ENCODE data around the gene EIF4ENIF1.

DNA sequence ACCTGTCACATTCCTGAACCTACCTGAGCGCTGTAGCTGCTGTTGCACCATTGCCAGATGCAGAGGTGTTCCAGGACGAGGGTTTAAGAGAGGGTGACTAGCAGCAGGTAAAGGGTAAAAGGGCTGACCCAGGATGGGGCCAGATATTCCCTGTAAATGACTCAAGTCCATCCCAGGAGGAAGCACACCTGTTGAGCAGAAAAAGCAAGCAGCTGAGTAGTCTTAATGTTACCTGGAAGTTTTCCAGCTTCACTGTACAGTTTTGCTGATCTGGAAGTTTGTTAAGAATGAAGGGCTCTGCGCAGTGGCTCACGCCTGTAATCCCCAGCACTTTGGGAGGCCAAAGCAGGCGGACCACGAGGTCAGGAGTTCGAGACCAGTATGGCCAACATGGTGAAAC lies 49.0 kb downstream of the EIF4ENIF1 start:
- TF ChIP-seq POLR2A (IDR thresholded peaks at IDR 0.05; ENCODE audit: low read depth, low read length), result no peak
- TF ChIP-seq, protein P1, sequence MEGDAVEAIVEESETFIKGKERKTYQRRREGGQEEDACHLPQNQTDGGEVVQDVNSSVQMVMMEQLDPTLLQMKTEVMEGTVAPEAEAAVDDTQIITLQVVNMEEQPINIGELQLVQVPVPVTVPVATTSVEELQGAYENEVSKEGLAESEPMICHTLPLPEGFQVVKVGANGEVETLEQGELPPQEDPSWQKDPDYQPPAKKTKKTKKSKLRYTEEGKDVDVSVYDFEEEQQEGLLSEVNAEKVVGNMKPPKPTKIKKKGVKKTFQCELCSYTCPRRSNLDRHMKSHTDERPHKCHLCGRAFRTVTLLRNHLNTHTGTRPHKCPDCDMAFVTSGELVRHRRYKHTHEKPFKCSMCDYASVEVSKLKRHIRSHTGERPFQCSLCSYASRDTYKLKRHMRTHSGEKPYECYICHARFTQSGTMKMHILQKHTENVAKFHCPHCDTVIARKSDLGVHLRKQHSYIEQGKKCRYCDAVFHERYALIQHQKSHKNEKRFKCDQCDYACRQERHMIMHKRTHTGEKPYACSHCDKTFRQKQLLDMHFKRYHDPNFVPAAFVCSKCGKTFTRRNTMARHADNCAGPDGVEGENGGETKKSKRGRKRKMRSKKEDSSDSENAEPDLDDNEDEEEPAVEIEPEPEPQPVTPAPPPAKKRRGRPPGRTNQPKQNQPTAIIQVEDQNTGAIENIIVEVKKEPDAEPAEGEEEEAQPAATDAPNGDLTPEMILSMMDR (IDR thresholded peaks at IDR 0.05; ENCODE audit: extremely low read depth in 1 of 2, insufficient read depth in 1 of 2, low read depth in 1 of 2, low read length in 2 of 2), result no peak
- no peak for TF ChIP-seq POLR2AphosphoS5 (IDR thresholded peaks at IDR 0.05; ENCODE audit: insufficient read depth, low read depth, low read length)
- TF ChIP-seq, protein P2, sequence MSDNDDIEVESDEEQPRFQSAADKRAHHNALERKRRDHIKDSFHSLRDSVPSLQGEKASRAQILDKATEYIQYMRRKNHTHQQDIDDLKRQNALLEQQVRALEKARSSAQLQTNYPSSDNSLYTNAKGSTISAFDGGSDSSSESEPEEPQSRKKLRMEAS (IDR thresholded peaks at IDR 0.05; ENCODE audit: insufficient read depth, insufficient read length), result no peak
- TF ChIP-seq FOS (IDR thresholded peaks at IDR 0.05; ENCODE audit: borderline replicate concordance, insufficient read depth, low read length), result no peak
- no peak for TF ChIP-seq JUN (IDR thresholded peaks at IDR 0.05; ENCODE audit: borderline replicate concordance, insufficient read depth, insufficient read length, low read depth)
- no peak for TF ChIP-seq GATA2 (IDR thresholded peaks at IDR 0.05; ENCODE audit: insufficient read depth, insufficient read length, low read depth, low read length)
